ENCODE results near the gene CCBE1.
A peak's percentile ranks its signal among the peaks of the same experiment; 100 is the strongest.

Gene CCBE1

GRCh38 chr18:59565957-59566356, 131.3 kb downstream of the CCBE1 start:
- DNase-seq: peak; percentile 40

DNA sequence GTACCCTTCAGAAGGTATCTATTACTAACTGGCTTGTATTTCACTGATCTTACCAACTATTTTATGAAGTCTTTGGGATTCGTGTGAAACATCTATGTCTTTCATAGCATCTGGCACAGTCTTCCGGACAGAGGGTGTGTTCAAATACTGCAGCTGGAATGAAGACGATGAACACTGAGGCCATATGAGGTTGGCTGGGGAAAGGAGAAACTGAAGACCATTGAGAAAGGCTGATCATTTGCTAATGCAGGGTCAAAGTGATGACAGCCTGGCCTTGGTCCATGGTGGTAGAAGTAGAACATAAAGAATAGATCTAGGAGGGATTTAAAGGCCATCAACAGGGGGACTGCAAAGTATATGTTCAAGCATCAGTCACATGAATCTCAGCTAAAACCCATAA, 132.7 kb downstream of the CCBE1 start:
- no peak for DNase-seq

GRCh38 chr18:59563176-59563785, 133.9 kb downstream of the CCBE1 start:
- no peak for DNase-seq

DNA sequence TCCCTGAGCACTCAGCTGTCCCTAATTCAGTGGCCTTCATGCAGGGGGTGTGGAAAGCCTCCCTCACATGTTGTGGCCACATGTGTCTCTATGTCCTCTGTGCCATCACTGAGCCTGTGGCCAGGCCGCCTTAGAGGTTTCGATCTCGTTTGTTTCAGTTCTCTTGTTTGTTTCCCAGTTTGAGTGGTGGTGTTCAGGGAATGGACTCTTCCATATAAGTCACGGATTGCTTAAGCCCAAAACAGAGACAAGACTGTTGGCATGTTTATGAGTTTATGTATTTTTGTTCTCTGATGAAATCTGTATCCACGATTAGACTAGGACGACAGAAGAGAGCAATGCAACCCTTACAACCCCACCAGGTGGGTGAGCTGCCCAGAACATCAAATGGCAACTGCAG, 134.5 kb downstream of the CCBE1 start:
- no peak for DNase-seq

DNA sequence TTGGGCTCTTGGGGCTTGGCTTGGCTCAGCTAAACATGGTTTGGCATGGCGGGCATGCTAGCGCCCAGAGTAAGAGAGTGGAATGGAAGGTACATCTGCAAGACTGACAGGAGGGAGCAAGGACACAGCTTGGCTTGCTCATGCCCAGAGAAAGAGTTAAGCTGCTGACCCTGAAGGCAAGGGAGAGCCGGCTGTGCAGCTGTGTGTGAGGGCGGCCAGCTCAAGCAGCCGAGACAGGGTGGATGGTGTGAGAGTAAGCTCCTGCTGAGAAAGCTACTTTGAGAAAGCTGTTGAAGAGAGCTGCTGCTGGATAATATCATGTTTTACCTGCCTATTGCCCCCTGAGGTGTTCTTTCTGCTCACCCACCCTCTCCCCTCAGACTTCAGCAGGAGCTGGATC, 135.6 kb downstream of the CCBE1 start:
- no peak for DNase-seq

DNA sequence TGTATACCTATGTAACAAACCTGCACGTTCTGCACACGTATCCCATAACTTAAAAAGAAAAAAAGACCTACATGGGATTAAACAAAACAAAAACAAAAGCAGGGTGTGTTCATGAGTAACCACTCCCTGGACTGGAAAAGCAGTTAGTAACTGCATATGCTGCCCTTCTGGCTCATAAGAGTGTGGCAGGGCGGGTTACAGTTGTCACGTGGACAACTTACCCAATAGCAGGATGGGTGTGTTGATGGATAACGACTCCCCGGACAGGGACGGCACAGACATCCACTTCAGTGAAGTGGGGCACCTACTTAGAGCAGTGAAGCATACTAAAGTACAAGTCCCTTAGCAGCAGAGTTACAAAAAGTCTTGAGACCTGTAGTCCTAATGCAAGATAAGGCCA, 136.7 kb downstream of the CCBE1 start:
- DNase-seq: no peak

- DNase-seq: no peak
Measured at GRCh38 chr18:59559528-59559927, 137.7 kb downstream of the CCBE1 start.

- no peak for DNase-seq
Measured at GRCh38 chr18:59555995-59556659, 141.1 kb downstream of the CCBE1 start.

DNA sequence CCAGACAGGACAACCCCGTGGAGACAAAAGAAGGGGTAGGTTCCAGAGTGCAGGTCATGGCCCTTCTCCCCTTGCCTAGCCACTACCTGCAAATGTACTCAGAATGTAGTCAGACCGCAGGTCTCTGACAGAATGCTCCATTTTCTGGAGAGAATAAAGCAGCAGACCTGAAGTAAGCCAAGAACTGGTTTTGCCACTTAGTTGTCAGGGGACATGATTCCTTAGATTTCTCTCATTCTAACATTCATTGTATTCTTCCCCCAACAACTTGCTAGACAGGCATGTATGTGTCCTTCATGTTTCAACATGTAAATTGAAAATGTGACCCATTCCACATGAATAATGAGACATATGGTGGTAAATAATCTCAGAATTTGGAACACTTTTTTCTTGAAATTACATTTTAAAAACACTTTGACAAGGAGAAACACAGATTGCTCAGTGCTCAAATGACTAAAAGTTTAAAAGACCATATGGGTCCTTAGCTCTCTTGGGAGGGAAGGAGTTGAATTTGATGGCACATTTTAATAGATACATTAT, 142.4 kb downstream of the CCBE1 start:
- no peak for DNase-seq

- DNase-seq: no peak
Measured at GRCh38 chr18:59553273-59553870, 143.9 kb downstream of the CCBE1 start.

DNA sequence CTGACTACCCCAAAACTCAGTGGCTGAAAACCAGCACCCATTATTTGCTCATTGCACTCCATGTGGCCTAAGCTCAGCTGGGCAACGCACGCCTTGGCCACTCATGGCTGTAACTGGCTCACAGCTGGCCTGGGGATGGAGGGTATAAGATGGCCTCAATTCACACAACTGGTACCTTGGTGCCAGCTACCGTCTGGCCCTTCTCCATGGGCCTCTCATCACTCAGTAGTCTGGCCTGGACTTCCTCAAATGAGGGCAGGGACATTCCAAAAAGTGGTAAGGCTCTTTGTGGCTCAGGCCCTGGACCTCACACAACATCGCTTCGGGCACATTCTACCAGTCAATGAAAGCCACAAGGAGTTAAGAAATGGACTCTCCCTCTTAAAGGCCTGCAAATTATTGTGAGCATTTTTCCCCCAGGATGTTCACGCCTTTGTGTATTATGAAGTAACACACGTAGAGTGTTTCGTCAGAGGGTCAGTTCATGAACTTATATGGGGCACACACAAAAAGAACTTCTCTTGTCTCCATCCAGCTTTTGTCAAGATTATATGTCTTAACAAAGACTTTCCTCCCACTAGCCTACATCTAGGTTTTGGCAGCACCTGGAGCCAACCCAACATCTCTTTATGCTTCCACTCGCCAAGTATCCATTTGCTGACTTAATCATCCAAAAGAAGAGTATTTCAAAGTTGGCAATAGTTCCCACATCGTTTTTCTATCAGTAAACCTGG, 145.2 kb downstream of the CCBE1 start:
- no peak for DNase-seq

DNA sequence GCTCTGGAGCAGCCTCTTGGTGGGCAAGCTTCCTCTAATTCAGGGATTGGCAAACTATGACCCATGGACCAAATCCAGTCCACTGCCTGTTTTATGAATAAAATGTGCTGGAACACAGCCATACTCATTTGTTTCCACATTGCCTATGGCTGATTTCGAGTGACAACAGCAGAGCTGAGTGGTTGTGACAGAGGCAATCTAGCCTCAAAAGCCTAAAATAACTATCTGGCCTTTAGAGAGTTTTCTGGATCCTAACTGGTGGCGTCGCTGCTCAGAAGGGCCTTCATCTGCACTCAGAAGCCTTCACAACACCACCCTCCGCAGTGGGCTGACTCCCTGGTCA, 147.1 kb downstream of the CCBE1 start:
- no peak for DNase-seq

DNA sequence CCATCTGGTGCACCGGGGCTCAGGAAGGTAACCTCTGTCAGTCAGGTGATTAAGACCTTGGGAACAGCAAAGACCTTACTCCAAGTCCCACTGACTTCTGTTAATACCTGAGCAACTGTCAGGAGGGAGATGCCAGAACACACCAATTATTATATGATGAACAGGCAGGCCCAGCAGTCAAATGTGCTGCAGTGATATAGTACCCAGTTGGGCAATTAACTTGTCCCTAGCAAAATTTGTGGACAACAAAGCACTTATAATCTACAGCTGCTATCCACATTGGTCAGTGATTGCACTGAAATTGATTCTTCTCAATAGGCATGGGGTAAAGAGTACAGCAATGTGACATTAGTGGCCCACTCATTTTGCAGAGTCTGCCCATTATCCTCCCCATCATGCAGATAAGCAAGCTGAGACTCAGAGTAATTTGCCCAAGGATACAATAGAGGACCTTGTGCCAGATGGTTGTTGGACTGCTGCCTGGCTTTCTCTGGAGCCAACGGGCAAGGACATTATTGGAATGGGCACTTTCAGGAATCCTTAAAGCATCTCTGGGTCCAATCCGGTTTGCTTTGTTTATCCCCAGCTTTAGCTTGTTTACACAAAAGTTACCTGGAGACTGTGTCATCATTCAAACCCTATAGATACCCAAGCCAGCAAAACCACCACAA, 147.6 kb downstream of the CCBE1 start:
- DNase-seq: no peak

GRCh38 chr18:59547581-59548182, 149.5 kb downstream of the CCBE1 start:
- DNase-seq: peak; percentile 19

DNA sequence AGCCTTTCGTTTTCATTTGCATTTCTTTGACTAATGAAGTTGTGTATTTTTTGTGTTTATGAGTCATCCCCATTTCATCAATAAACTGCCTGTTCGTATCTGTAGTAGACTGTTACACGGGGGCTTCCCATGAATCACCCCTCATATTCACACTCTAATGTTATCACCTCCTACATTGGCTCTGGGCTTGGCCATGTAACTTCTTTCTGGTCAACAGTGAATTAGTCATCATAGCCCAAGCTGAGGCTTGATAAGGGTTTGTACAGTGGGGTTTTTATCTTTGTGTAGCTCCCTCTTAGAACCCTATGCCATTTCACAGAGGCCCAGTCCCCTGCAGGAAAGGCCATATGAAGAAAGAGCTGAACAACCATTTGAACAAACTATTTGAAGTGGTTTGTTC, 151.0 kb downstream of the CCBE1 start:
- DNase-seq: peak; percentile 73

DNA sequence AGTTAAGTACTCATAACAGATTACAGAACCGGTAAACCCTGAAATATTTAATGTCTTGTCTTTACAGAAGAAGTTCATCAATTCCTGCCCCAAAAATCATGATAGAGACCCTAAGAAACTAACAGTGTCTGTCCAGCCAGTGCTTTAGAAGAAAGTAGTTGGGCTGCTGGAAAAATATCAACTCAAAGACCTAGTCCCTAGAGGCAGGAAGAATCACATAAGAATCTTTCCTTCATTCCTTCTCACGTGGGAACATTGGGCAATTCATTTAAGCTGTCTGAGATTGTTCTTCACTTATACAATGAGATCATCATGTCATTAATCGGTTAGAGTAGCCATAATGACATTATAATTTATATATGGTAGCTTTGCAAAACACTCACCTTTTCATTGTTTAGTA, 156.4 kb downstream of the CCBE1 start:
- DNase-seq: no peak

- no peak for DNase-seq
Measured at GRCh38 chr18:59540346-59540745, 156.9 kb downstream of the CCBE1 start.

DNA sequence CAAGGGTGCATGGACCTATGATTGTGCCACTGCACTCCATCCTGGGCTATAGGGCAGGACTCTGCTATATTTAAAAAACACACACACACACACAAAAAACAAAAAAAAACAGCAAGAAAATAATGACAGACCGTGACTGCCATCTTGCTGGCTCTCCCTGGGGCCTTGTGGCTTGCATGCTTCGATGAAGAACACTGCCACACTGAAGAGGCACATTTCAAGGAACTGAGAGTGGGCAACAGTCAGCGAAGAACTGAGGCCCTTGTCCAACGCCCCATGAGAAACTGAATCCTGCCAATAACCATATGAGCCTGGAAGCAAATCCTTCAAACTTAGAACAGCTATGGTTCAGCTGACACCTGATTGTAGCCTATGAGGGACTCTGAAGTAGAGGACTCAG, 158.1 kb downstream of the CCBE1 start:
- no peak for DNase-seq

DNA sequence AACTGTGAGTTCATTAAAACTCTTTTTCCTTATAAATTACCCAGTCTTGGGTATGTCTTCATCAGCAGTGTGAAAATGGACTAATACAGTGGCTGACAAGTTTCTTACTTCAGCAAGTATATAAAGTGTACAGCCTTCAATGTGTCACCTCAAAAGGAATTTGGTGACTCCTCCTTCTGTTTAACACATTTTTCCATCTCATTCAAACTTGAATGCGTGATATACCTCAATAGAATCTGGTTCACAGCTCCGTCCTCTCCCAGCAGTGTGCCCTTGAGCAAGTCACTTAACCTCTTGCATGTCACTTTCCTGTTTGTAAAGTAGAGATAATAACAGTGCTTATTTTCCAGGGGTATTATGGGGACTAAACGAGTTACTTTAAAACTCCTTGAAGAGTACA, 159.6 kb downstream of the CCBE1 start:
- DNase-seq: no peak

DNA sequence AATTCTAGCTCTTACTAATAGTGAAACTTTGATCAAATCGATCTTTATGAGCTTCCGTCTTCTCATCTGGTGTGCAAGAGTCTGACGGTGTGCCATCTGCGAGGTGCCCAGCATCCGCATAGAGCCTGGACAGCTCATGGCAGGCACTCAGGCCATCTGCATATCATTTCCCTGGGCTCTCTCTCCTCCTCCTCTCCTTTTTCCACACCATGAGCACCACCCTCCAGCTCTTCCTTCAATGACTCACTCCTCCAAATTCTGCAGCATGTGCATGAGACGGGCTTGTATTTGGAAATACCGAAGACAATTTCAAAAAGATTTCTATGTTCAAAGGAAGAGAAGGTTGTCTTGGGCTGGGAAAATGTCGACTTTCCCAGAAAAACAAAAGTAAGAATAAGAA, 161.1 kb downstream of the CCBE1 start:
- DNase-seq: no peak

GRCh38 chr18:59535055-59535454, 162.2 kb downstream of the CCBE1 start:
- DNase-seq: no peak

- no peak for DNase-seq
Measured at GRCh38 chr18:59528866-59529265, 168.4 kb downstream of the CCBE1 start.

Measured in hematopoietic multipotent progenitor cell treated with erythropoietin and hydrocortisone succinate and interleukin-3 and kit ligand, for 4 days (in vitro differentiated cells).